ENCODE measurements around the gene PATZ1. TPM values are rescaled to one million over a fixed set of nuclear protein-coding genes. Genes with fewer than 3 reads are reported as not detected.

Gene PATZ1
- polyA plus RNA-seq, 1 of the 3 experiments (the other 2 are of a cell fraction) = 21.8 TPM

- CTCF ChIA-PET = interaction anchor here (1.0 to 2.6 kb wide), 4 partner anchors 16 to 204 kb away, joined by 3 to 18 read pairs (median 10); partner anchors contain the start of gene LIMK2
- Histone ChIP-seq H3K4me1 (ENCODE audit: control insufficient read depth in 1 of 2, insufficient read depth in 2 of 2, low read depth in 1 of 2, low read length in 1 of 2) (peaks cover 0 to 21% of the 10 kb centered on the region in 2 experiments; a peak in 1 of 4 replicates), H3K36me3 (replicated peaks in 1 of 2; ENCODE audit: control insufficient read depth in 1 of 2, insufficient read depth in 2 of 2, low read length in 1 of 2) (peaks cover 4 to 13% of the 10 kb centered on the region in 2 experiments), H3K9me2 (no peaks in the 10 kb centered on the region), H3K4me3 (ENCODE audit: low read depth in 2 of 2, low read length in 1 of 2) (no peak overlapping the region), H3K4me2 (no peak overlapping the region), H3F3A (replicated peaks; ENCODE audit: insufficient read depth) (peaks cover 12% of the 10 kb centered on the region), H3K79me2 (ENCODE audit: insufficient read depth) (no peaks in the 10 kb centered on the region), H3K9me3 (no peaks in the 10 kb centered on the region), H3K9ac (no peak overlapping the region), H3K27me3 (ENCODE audit: insufficient read depth) (no peaks in the 10 kb centered on the region), H4K20me1 (ENCODE audit: insufficient read depth) (no peaks in the 10 kb centered on the region), H2AFZ (ENCODE audit: low read depth) (no peak overlapping the region), H3K27ac (ENCODE audit: low read depth in 2 of 2, low read length in 1 of 2) (no peak overlapping the region)
- POLR2A ChIA-PET = interaction anchor here (1.1 kb wide), 1 partner anchor 11 kb away, joined by 3 read pairs; no protein-coding TSS in a partner anchor
- WGBS (ENCODE audit: low lambda C conversion rate) = 75% methylated on average over 9 of the region's 13 CpGs
- no peak for TF ChIP-seq TAF1 (IDR thresholded peaks at IDR 0.05; ENCODE audit: borderline replicate concordance, low read depth, low read length)
- no peak for TF ChIP-seq RXRA (IDR thresholded peaks at IDR 0.05; ENCODE audit: borderline replicate concordance, low read depth)
- no peak for TF ChIP-seq MEF2A (IDR thresholded peaks at IDR 0.05; ENCODE audit: borderline replicate concordance, low read depth)
- TF ChIP-seq EP300 (IDR thresholded peaks at IDR 0.05; ENCODE audit: borderline replicate concordance in 1 of 2, low read depth in 1 of 2, low read length in 1 of 2) = no peak
- no peak for TF ChIP-seq FOSL2 (IDR thresholded peaks at IDR 0.05; ENCODE audit: borderline replicate concordance, low read depth)
- TF ChIP-seq ELF1 (IDR thresholded peaks at IDR 0.05) = no peak
- DNase-seq = no peak
These were observed 56.8 kb downstream of the PATZ1 start for GRCh38 chr22:31289344-31289743.

GRCh38 chr22:31288496-31289240, 57.5 kb downstream of the PATZ1 start:
- no peaks in the 10 kb centered on the region for H3K79me2 ChIP-seq (ENCODE audit: insufficient read depth)
- CTCF ChIA-PET = interaction anchor here (1.0 to 2.6 kb wide), 4 partner anchors 16 to 203 kb away, joined by 3 to 18 read pairs (median 10); partner anchors contain the start of gene LIMK2
- peaks cover 4 to 13% of the 10 kb centered on the region in 2 experiments for H3K36me3 ChIP-seq (replicated peaks in 1 of 2; ENCODE audit: control insufficient read depth in 1 of 2, insufficient read depth in 2 of 2, low read length in 1 of 2)
- POLR2A ChIA-PET = interaction anchor here (1.1 kb wide), 1 partner anchor 12 kb away, joined by 3 read pairs; no protein-coding TSS in a partner anchor
- H3K9ac ChIP-seq = no peak overlapping the region
- H4K20me1 ChIP-seq (ENCODE audit: insufficient read depth) = no peaks in the 10 kb centered on the region
- WGBS (ENCODE audit: low lambda C conversion rate) = 82% methylated on average over 5 of the region's 5 CpGs
- H3K4me2 ChIP-seq = no peak overlapping the region
- H3K9me3 ChIP-seq = no peaks in the 10 kb centered on the region
- no peak for DNase-seq
- H3K4me1 ChIP-seq (ENCODE audit: control insufficient read depth in 1 of 2, insufficient read depth in 2 of 2, low read depth in 1 of 2, low read length in 1 of 2) = peaks cover 0 to 21% of the 10 kb centered on the region in 2 experiments; a peak in 1 of 4 replicates
- no peak overlapping the region for H3K4me3 ChIP-seq (ENCODE audit: low read depth in 2 of 2, low read length in 1 of 2)
- no peaks in the 10 kb centered on the region for H3K9me2 ChIP-seq
- H3F3A ChIP-seq (replicated peaks; ENCODE audit: insufficient read depth) = peaks cover 13% of the 10 kb centered on the region
- H3K27ac ChIP-seq (ENCODE audit: low read depth in 2 of 2, low read length in 1 of 2) = no peak overlapping the region
- no peak overlapping the region for H2AFZ ChIP-seq (ENCODE audit: low read depth)
- H3K27me3 ChIP-seq (ENCODE audit: insufficient read depth) = no peaks in the 10 kb centered on the region
- no peak for TF ChIP-seq FOXM1 (IDR thresholded peaks at IDR 0.05; ENCODE audit: low read depth)
- no peak for TF ChIP-seq EZH2phosphoT487 (IDR thresholded peaks at IDR 0.05; ENCODE audit: borderline replicate concordance, low read depth)
- no peak for TF ChIP-seq IRF3 (IDR thresholded peaks at IDR 0.05; ENCODE audit: low read depth, low read length)
- TF ChIP-seq GABPA (IDR thresholded peaks at IDR 0.05; ENCODE audit: low read depth) = no peak
- TF ChIP-seq SMC3 (IDR thresholded peaks at IDR 0.05; ENCODE audit: low read depth, low read length) = no peak
- no peak for TF ChIP-seq TAF1 (IDR thresholded peaks at IDR 0.05; ENCODE audit: borderline replicate concordance, low read depth, low read length)
- TF ChIP-seq RAD21 (IDR thresholded peaks at IDR 0.05; ENCODE audit: low read length) = no peak
- no peak for TF ChIP-seq TEAD4 (IDR thresholded peaks at IDR 0.05; ENCODE audit: borderline replicate concordance, insufficient read depth)
- TF ChIP-seq RFX5 (IDR thresholded peaks at IDR 0.05; ENCODE audit: low read length) = no peak
- TF ChIP-seq NFIC (IDR thresholded peaks at IDR 0.05; ENCODE audit: borderline replicate concordance) = no peak
- no peak for TF ChIP-seq CHD2 (IDR thresholded peaks at IDR 0.05; ENCODE audit: low read length, partially characterized antibody)
- TF ChIP-seq NRF1 (IDR thresholded peaks at IDR 0.05; ENCODE audit: low read depth, low read length) = no peak
- TF ChIP-seq YY1 (IDR thresholded peaks at IDR 0.05; ENCODE audit: low read depth) = no peak
- no peak for TF ChIP-seq MXI1 (IDR thresholded peaks at IDR 0.05; ENCODE audit: low read depth, low read length)
- no peak for TF ChIP-seq ZBTB33 (IDR thresholded peaks at IDR 0.05; ENCODE audit: borderline replicate concordance, low read depth)
- TF ChIP-seq FOXJ3 (CRISPR knock-in tag; IDR thresholded peaks at IDR 0.05) = no peak
- no peak for TF ChIP-seq POLR2AphosphoS5 (IDR thresholded peaks at IDR 0.05; ENCODE audit: low read depth, low read length)
- no peak for TF ChIP-seq RCOR1 (IDR thresholded peaks at IDR 0.05; ENCODE audit: low read length)
- no peak for TF ChIP-seq MAX (IDR thresholded peaks at IDR 0.05; ENCODE audit: low read depth)

Measured in SK-N-SH (cell line).